Vagina (tissue), 2 donors: ENCODE results near the gene OSTN.

Source experiments
- CTCF ChIP-seq, 3 experiments: fragments of 450-650 bp in 2 of 3; fragments of 200-600 bp in 1 of 3; sonication (generic) in 1 of 3; IDR thresholded peaks; one replicate each; pipeline ENCODE4 v1.5.1; 2017 to 2019; ENCODE audit warnings: antibody characterized with exemption in 3 of 3, mild to moderate bottlenecking in 2 of 3, moderate library complexity in 2 of 3
- POLR2A ChIP-seq, 2 donors: fragments of 450-650 bp; IDR thresholded peaks; one replicate each; pipeline ENCODE4 v1.6.1; 2017; ENCODE audit warnings: antibody characterized with exemption in 2 of 2, mild to moderate bottlenecking in 2 of 2, moderate library complexity in 2 of 2

- TF ChIP-seq CTCF (IDR thresholded peaks at IDR 0.05), result no peak
- no peak for TF ChIP-seq POLR2A (IDR thresholded peaks at IDR 0.05)
Measured at GRCh38 chr3:191269289-191270085, 70.4 kb downstream of the OSTN start.
